Activated naive CD4-positive, alpha-beta T cell treated with Interleukin-2 at 50 U/mL for 16 hours (primary cell): ENCODE measurements around the gene TRMT10B.
A peak's percentile ranks its signal among the peaks of the same experiment; 100 is the strongest.
"Not testable (repeated sequence)": the region's sequence is repeated elsewhere in the genome, so short reads cannot be mapped to it uniquely, and the experiment has no call there.

ENCODE experiments used
- DNase-seq: peaks from one replicate; pipeline ENCODE4 v3.0.0-alpha.2; 2020

Gene TRMT10B

DNA sequence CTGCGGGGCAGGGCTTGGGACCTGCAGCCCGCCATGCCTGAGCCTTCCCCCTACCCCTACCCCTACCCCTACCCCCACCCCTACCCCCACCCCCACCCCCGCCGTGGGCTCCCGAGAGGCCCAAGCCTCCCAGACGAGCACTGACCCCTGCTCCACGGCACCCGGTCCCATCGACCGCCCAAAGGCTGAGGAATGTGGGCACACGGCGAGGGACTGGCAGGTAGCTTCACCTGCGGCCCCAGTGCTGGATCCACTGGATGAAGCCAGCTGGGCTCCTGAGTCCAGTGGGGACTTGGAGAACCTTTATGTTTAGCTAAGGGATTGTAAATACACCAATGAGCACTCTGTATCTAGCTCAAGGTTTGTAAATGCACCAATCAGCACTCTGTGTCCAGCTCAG is 1.5 kb upstream of the TRMT10B start:
- DNase-seq: not testable (repeated sequence)

DNA sequence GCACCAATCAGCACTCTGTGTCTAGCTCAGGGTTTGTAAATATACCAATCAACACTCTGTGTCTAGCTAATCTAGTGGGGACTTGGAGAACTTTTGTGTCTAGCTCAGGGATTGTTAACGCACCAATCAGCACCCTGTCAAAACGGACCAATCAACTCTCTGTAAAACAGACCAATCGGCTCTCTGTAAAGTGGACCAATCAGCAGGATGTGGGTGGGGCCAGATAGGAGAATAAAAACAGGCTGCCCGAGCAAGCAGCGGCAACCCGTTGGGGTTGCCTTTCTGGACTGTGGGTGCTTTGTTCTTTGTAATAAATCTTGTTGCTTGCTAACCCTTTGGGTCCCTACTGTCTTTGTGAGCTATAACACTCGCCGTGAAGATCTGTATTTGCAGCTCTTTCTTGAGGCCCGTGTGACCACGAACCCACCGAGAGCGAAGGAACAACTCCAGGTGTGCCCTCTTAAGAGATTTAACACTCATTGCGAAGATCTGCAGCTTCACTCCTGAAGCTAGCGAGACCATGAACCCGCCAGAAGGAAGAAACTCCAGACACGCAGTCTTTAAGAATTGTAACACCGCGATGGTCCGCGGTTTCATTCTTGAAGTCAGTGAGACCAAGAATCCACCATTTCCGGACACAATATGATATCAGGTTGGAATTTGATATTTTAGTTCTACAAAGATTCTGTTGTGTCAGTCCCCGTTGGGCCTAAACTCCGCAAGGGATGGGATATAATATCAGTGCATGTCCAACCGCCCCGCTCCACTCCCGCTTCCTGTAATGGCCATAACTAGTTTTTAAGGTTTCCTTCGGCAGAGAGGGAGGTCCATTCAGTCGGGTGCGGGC is 740 bp upstream of the TRMT10B start:
- no peak for DNase-seq

- DNase-seq: no peak
These were observed 5.1 kb downstream of the TRMT10B start for GRCh38 chr9:37758747-37759146.

GRCh38 chr9:37760416-37761161 is 7.0 kb downstream of the TRMT10B start:
- no peak for DNase-seq

DNA sequence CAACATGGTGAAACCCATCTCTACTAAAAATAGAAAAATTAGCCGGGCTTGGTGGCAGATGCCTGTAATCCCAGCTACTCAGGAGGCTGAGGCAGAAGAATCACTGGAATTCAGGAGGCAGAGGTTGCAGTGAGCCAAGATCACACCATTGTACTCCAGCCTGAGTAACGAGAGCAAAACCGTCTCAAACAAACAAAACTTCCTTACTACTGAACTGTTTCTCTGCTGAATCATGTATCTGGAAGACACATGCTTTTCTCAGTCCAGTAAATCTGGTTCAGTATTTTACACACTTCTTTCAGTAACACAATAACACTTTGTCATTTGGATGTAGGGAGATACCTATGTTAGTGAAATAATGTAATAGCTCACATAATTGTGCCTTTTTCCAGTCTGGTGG is 7.9 kb downstream of the TRMT10B start:
- DNase-seq: no peak

- DNase-seq: not testable (repeated sequence)
These were observed 11.7 kb downstream of the TRMT10B start for GRCh38 chr9:37765263-37765662.

DNA sequence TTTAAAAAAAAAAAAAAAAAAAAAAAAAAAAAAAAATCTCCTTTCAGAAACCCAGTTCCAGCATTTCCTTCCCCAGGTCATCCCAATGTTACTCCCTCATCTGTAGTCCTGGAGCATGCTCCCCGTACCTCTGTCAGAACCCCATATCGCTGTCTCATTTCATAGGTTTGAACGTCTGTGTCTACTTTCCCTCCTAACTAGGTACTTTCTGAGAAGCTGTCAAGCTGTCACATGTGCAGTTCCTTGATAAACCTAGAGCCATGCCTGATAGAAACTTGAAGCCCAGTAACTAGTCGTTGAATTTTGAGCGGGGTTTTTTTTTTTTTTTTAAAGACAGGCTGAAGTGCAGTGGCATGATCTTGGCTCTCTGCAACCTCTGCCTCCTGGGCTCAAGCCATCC is 15.7 kb downstream of the TRMT10B start:
- DNase-seq: no peak

- no peak for DNase-seq
These were observed 16.4 kb downstream of the TRMT10B start for GRCh38 chr9:37769995-37770394.

DNA sequence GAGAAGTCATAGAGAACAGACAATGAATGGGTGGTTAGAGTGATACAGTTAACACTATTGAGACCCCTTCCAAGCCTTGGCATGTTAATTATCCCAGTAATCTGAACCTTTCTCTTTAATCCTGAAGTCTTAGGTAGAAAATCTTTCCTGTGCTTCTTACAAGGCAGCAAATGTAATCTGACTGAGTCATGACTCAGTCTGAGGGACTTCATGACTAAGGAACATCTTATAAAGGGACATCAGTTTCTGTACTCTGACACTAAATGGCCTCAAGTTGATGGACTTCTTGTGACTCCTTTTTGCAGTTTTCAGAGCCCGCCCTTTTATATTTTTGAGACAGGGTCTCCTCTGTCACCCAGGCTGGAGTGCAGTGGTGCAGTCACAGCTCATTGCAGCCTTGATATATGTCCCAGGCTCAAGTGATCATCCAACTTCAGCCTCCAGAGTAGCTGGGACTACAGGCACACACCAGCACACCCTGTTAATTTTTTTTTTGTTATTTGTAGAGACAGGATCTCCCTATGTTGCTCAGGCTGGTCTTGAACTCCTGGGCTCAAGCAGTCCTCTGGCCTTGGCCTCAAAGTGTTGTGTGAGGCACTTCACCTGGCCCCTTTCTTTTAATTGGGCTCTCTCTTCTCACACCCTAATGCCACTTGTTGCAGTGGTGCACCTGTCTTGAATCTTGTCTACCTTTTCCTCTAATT is 21.8 kb downstream of the TRMT10B start:
- no peak for DNase-seq

DNA sequence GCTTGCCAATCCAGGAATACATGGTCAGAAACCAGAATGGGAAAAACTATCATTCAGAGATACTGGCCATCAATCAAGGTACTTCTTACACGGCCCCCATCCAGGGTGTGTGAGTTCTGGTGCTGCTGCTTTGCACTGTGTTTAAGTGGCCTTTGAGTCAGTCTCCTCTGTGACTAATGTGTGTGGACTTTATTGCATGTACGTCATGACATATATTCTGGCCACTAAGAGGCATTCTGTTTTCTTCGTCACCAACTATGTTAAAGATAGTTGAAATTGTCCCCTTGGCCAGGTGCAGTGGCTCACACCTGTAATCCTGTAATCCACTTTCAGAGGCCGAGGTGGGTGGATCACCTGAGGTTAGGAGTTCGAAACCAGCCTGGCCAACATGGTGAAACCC is 22.7 kb downstream of the TRMT10B start:
- DNase-seq: no peak

GRCh38 chr9:37778534-37778933 is 24.9 kb downstream of the TRMT10B start:
- DNase-seq: no peak

DNA sequence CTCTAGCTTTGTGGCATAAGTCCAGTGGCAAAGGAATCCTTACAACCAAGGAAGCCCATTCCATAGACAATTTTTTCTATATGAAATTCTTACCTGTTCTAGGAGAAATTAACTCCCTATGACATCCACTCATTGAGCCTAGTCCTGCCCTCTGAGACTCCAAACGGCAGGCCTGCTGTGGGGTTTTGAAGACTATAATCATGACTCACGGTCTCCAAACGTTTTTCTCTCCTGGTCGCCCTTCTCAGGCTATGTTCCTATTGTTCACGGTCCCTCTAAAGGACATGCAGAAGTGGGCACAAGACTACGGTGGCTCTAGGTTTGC is 30.6 kb downstream of the TRMT10B start:
- DNase-seq: no peak

DNA sequence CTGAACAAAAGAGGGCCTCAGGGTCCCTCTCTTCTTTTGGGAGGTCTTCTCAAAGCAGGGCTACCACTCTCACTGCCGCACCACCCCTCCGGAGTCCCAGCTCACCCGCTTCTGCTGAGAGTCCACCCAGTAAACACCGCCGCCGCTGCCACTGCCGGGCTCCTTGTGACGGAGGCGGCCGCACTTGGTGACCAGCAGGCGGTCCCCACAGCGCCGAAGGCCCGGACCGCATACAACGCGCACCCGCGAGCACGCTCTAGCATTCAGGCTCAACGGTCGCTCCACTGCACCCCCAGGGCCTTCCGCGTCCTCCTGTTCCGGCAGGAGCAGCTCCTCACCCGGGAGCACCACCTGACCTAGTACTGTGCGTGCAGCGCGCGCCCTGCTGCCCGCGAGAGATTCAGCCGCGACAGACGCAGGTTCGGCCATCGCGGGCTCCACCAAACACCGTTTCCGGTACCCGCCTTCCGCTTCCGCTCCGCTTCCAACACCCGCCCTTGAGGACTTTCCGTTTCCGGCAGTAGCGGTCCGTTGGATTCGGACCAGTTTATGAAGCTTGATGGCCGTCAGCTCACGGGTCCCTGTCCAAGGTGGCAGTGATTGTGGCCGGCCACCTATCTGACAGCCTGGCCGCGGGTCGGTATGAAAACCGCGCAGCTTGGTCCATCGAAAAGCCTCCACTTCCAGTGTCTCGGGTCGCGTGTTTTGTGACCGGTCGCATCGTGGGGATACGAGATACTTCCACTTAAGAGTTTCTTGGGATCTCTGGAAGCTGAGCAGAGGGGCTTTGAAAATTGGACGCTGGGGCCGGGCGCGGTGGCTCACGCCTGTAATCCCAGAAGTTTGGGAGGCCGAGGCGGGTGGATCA is 31.2 kb downstream of the TRMT10B start, which contains the start of gene EXOSC3:
EXOSC3 (minus strand) TSS at position 449 of the 868 bp plus-strand sequence; CDS start at position 429, 20 bp downstream.
- peak; percentile 90 for DNase-seq

DNA sequence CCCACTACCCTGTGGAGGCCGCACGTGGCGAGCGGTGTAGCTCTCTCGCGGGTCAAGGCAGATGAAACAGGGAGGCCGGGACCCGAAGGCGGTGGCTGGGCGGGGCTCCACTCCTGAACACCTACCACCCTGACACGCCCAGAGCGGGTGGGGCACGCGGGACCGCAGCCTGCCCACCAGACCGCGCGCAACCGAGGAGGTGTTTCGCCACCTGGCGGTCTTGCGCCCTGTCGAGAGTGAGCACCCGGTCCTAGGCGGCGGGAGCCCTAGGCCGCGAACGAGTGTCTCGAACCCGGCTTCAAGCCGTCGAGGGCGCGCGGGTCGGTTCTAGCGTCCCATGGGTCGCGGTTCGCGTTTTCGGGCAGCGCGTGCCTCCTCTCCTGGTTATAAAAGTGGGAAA is 33.5 kb downstream of the TRMT10B start:
- DNase-seq: no peak

DNA sequence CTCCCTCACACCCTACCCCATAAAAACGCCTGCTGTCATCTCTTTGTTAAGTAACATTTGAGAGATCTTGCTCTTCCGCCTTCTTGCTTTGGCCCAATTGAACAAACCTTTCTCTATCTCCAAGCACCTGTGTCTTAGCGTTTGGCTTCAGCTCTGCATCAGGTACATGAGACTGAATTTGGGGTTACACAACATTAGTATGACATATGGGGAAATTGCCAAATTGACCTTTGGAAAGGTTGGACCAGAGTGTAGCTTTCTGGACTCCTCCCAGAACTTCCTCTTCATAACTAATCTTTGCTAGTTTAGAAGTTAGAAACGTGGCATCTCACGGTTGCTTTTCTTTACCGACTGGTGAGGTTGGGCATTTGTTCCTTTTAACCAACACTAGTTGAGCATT is 34.7 kb downstream of the TRMT10B start:
- DNase-seq: no peak

GRCh38 chr9:37790096-37790495 is 36.5 kb downstream of the TRMT10B start:
- DNase-seq: no peak

- no peak for DNase-seq
These were observed 38.5 kb downstream of the TRMT10B start for GRCh38 chr9:37792122-37792521.

DNA sequence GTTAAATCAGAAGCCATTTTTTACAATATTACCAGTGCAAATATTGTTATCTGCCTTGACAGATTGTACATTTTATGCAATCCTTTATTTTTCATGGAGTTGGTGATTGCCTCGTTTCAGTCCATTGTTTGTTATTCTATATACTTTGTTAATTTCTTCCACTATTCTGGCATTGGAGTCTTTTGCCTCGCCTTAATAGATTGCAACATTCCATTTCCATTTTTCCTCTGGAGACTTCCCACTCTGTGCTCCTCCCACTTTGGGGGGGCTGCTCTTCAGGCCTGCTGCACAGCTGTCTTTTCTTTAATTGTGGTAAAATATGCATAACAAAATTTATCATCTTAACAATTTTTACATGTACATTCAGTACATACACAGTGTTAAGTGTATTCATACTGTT is 42.6 kb downstream of the TRMT10B start:
- DNase-seq: no peak

DNA sequence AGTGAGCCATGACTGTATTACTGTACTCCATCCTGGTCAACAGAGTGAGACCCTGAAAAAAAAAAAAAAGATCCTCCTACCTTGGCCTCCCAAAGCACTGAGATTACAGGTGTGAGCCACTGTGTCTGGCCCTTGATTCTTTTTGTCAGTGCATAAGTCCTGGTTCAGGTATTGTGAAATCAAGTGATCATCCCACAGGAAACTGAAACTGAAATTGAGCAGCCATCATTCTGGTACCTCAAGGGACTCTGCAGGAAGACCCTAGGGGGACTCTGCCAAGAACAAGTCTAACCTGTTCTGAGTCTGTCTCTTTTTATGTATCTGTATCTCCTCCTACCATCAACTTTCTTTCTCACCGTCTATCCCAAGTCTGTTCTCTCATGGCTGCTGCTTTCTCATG is 45.1 kb downstream of the TRMT10B start:
- DNase-seq: no peak

DNA sequence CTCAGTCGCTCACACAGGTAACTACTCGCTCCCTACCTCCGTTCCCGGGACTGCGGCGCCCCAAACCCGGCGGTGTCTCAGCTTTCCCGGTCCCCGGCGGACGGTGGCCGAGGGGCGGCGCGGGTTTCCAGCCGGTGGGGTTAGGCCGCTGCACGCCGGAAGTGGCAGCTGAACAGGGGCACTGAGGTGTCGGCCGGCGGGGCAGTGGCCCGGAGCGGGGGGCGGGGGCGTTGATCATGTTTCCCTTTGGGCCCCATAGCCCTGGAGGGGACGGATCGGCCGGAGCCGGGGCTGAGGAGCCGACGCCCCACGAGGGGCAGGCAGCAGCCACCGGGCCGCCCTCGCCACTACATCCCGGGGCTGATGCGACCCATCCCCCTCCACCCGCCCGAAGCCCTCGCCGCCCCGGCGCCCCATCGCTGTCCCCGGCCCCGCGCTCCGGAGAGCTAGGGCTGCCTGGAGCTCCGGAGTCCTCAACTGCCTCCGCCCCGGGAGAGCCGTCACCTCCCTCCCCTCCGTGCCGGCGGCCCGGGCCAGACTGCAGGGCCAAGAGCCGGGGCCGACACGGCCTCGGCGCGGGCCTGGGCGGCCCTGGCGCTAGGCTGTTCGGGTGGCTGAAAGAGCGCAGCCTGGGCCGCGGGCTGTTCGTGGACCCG is 47.2 kb downstream of the TRMT10B start, which contains the start of gene DCAF10:
DCAF10 (plus strand) TSS at position 167 of the 656 bp plus-strand sequence; CDS start at position 237, 70 bp downstream.
- peak; percentile 93 for DNase-seq

GRCh38 chr9:37801287-37801850 is 47.8 kb downstream of the TRMT10B start:
- peak; percentile 52 for DNase-seq
